COLO668 (cell line): ENCODE measurements around the gene PTPRM.
A peak's percentile ranks its signal among the peaks of the same experiment; 100 is the strongest.

Experiments used
- DNase-seq: peaks from one replicate; lab custom pipeline; 2025; ENCODE audit not compliant: unreplicated experiment; lab: John Stamatoyannopoulos, UW

Gene PTPRM

DNA sequence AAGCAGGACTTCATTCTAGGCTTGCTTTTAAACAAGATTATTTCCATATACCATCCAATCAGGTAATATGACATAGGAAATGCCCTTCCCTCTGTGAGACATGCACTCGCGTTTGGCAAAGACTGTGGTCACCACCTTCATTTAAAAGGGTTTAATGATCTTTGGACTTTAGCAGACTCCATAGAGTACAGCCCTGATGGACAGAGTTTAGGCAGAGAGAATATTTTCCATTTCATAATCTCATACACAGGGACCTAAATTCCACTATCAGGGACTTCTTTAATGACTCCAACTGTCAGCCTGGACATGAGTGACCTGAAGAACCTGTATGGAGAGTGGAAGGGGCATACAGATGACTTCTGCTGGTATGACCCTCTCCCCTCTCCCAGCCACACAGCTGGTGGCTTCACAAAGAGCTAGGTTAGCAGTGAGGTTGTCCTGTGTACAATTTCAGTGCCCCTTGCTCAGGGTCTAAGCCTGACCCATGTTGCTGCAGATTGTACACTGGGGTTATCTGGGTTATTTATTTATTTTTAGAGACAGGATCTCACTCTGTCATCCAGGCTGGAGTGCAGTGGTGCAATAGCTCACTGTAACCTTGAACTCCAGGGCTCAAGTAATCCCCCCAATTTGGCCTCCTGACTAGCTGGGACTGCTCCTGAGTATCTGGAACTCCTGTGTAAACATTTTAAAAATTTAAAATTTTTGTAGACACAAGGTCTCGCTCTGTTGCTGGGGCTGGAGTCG lies 59.2 kb downstream of the PTPRM start:
- no peak for DNase-seq

- DNase-seq: no peak
Measured at GRCh38 chr18:7626922-7627440, 59.9 kb downstream of the PTPRM start.

DNA sequence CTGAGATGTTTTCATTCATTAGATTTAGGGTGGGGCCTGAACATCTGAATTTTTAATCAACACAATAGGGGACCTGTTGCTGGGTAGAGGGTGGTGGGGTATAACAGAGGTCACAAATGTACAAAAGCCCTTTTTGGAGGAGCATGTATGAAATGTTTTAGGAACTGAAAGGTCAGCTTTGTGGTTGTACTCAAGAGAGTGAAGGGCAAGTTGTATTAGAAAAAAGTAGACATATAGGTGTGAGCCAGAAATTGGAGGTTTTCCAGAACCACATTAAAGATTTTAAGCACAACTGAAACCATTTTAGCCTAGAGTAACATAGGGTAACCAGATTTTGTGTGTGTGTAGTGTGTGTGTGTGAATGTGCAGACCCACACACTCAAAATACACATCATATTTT lies 62.3 kb downstream of the PTPRM start:
- DNase-seq: no peak

DNA sequence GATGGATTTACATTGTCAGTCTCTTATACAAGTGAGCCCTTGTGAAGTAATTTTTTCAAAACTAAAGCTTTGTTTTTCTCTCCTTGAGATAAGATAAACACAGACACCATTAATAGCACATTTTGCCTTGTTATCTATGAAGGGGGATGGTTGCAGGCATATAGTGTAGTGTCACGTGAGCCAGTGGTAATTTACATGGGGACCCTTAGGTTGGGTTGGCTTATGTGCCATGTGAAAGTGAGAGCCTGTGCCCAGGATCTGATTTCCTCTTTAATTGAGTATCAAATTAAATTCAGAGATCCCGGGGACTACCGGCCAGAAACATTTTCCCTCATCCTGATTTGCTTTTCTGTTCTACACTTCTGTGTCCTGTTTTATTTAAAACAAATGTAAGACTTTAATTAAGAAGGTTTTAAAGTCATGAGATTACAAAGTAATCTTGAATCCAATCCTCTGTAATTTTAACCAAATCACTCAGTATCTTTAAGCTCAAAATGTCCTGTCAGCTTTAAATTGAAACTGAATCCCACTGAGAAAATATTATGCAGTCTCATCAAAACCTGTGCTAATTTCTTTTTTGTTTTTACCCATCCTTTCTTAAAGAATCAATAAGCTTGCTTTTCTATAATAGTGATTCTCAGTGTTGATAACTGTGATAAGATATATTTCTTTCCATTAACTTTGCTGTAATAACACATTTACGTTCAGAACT lies 63.8 kb downstream of the PTPRM start:
- no peak for DNase-seq

DNA sequence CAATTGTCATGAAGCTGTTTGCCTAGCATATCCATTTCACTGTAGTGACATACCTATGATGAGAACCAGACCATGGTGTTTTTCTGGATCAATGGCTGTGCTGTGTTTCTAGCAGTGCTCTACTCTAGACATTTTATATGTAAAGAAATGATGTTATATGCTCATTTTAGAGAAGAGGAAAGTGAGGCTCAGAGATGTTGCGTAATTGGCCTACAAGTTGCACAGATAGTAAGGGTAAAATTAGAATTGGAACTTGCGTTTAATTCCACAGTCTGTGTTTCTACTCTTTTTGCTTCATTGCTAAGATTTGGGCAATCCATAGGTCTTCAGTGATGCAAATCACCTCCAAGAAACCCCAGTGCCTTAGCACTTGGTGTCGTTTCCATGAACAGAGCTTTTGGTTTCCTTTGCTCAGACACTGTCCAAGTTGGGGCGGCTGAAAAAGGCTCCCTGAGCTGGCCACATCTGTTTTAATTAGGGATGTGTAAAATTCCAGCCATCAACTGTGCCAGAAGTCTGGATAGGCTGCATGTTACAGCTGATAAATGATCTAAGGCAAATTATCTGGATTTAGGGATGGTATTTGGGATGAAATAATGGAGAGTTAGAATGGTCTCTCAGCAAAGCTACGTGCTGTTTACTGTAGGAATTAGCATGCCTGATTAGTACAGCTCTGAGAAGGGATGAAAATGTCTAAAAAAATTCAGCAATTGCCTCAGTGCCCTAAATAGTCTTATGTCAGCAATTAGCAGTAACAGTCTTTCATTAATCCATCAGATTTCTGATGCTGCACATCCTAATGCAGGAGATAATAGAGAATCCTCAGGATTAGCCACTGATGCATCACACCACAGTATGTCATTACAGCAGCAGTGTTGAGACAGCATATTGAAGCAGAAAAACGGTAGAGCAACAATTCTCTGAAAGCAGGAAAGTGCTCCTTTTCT lies 65.3 kb downstream of the PTPRM start:
- DNase-seq: no peak

- DNase-seq: no peak
Measured at GRCh38 chr18:7633171-7633570, 66.1 kb downstream of the PTPRM start.

DNA sequence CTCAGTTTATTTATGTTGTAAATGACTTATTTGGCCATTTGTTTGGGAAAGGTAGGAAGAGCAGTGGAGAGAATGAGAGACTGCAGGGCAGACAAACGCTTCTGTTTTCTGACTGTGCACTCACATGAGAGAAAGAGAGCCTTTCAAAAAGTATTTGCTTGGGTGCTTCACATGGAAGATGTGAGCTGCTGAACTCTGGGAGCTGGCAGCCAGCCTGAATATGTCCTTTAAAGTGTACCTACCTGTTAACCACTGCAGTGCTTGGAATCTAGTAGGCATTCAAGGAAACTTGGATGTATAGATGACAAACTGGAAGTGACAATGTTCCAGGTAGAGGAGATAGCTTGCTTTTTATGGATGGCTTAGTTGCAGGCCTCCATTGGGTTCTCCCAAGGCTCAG lies 68.8 kb downstream of the PTPRM start:
- no peak for DNase-seq

DNA sequence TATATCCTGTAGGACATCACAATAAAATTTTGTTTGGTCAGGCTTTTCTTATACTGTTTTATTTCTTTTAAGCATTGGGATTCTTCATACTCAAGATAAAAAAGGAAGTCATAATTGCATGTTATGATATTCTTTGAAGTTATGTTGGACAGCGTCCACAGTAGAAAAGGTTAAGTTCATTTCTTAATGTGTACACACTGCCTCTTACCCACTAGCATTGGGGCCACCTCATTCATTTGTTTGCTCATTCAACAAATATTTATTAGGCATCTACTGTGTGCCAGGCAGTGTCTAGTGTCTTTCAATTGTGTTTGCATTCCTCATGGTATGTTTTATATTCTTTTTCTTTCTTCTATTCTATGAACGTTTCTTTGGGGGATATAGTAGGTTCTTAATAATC lies 70.2 kb downstream of the PTPRM start:
- no peak for DNase-seq

DNA sequence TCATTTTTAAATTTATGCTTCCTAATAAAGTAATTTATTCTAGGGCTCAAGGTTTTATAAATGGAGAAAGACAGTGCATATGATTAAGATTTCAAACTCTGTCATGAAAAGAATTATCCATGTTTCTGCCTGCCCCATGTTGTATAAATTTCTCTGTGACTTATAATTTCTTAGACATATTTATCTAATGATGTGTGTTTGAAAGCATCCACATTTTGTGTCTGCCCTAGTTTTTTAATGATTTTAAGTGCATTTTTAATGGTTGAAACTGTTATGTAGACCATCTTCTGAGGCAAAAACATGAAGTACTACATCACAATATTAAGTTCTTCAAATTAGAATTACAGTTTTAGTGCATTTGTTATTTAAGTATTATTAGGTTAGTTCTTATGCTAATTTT lies 71.2 kb downstream of the PTPRM start:
- DNase-seq: no peak

GRCh38 chr18:7641813-7642212 lies 74.7 kb downstream of the PTPRM start:
- no peak for DNase-seq

- no peak for DNase-seq
Measured at GRCh38 chr18:7642331-7642890, 75.3 kb downstream of the PTPRM start.

DNA sequence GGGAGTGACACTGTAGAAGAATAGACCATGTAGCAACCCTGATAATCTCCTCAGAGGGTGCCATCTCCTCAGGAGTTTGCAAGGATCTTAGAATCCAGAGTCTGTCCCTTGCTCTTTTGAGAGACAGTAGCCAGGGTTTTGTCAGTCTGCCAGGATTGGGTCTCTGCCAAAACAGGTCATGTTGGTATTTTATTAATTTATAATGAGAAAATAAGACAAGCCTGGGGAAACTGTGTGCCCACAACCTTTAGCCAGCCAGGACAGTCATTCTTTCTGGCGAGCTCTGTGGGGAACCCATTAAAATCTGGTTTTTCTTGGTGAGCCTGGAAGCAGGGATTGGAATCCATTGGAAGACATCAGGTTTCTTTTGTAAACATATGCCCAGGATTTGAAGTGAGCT lies 78.6 kb downstream of the PTPRM start:
- DNase-seq: no peak

DNA sequence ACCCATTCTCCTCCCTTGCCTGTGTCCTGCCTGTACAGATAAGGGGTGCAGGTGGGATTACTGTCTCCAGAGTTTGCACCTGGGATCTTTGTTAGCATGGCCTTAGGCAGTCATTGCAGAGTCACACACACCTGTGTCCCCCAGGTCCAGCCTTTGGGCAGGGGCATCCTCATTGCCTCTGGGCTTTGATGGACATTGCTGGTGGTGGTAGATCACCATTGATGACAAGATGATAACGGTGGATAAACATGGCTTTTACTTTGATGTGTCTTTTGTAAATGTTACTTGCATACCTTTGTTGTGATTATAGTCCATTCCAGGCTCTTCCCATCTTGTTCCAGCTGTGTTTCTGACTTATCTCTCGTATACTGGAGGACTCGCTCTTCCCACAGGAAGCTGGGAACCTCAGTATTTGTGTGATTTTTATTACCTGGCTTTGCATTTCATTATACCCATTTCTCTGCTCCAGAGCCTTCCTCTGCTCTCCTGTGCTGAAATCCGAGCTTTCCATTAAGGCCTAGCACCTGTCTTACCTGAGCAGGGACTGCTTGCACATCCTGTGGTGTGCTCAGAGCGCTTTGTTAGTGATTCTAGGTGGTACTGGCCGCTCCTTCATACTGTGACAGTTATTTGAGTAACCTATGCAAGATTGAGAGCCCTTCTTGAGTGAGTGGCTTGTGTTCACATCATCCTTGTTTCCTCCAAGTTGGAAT lies 79.2 kb downstream of the PTPRM start:
- peak; percentile 44 for DNase-seq

DNA sequence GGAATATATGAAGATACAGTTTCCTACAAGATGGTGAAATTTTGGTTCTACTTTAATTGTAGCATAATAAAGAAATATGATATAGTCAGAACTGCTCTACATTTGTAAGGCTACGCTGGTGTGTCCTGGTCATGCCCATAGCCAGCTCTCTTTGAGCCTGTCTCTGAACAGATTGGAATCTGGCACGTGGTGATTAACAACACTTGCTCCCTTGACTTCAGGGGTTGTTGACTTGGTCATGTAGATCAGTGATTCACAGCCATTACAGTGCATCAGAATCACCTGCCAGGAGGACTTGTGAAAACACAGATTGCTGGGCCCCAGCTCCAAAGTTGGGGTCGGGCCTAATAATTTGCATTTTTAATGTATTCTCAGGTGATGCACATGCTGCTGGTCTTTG lies 80.4 kb downstream of the PTPRM start:
- no peak for DNase-seq

DNA sequence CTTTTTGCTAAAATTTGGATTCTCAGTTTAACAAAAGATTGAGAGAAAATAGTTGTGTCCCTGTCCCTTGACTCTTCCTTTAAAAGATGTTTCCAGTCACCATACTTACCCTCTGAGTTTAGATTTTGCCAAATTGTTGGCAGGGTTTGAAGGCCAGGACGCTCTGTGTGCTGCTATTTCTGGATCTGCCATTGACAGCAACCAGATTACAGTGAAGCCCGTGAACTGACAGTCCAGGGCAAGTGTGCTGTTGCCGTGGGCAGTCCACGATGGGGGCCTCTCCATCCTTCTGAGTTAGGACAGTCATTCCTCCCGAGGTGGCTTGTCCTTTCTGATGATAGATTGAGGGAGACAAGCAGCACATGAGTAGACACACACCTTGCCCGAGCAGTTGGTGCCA lies 89.9 kb downstream of the PTPRM start:
- DNase-seq: no peak

DNA sequence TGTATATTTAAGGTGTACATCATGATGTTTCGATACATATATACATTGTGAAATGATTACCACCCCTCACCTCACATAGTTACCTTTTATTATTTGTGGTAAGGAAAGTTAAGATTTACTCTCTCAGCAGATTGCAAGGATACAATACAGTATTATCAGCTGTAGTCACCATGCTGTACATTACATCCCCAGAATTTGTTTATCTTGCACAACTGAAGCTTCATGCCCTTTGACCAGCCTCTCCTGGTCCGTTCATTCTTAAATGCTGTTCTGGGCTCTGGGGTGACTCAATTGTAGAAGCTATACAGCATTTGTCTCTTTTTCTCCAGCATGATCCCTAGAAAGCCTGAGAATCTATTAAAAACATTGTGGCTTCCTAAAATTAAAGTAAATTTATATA lies 90.8 kb downstream of the PTPRM start:
- DNase-seq: no peak

GRCh38 chr18:7658701-7659100 lies 91.6 kb downstream of the PTPRM start:
- no peak for DNase-seq

DNA sequence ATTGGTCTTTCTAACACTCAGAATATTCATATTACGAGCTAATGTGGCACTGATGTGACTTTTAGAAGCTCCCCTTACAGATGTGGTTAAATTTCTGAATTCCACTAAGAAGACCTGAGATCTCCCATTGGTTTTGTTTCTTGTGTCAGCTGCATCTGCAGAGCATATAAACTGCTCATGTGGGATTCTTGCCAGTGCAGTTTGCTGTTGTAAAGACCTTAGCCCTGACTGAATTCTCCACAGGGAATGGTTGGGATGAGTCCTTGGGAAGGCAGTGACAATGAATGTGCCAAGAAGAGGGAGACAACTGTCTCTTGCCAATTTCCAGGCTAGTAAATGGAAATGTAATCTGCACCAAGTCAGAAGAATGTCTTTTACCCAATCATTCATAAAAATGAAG lies 94.1 kb downstream of the PTPRM start:
- DNase-seq: no peak

GRCh38 chr18:7662866-7663265 lies 95.8 kb downstream of the PTPRM start:
- DNase-seq: no peak
